NB4 (cell line): ENCODE data around the gene SLX4.
A peak's percentile ranks its signal among the peaks of the same experiment; 100 is the strongest.

Experiments
- DNase-seq: peaks from one replicate; pipeline ENCODE4 v3.0.0; 2010; ENCODE audit warnings: low read depth
- H3K4me3 ChIP-seq: one replicate; pipeline ENCODE4 v1.5.1; 2011; ENCODE audit warnings: mild to moderate bottlenecking, low read depth, low read length, moderate library complexity
- MAX ChIP-seq: IDR thresholded peaks from 2 replicates; pipeline ENCODE4 v1.6.1; 2011; ENCODE audit warnings: low read depth, low read length
- MYC ChIP-seq: IDR thresholded peaks from 2 replicates; pipeline ENCODE4 v1.6.1; 2011; ENCODE audit warnings: low read depth, low read length
- POLR2A ChIP-seq: IDR thresholded peaks from 2 replicates; pipeline ENCODE4 v1.6.1; 2011; ENCODE audit warnings: mild to moderate bottlenecking; ENCODE audit not compliant: insufficient read length; ENCODE audit errors: extremely low read depth
- TF ChIP-seq, protein P1 (sequence below): IDR thresholded peaks from one replicate; pipeline ENCODE4 v1.5.1; 2012; ENCODE audit warnings: low read depth, low read length

SLX4 gene

DNA sequence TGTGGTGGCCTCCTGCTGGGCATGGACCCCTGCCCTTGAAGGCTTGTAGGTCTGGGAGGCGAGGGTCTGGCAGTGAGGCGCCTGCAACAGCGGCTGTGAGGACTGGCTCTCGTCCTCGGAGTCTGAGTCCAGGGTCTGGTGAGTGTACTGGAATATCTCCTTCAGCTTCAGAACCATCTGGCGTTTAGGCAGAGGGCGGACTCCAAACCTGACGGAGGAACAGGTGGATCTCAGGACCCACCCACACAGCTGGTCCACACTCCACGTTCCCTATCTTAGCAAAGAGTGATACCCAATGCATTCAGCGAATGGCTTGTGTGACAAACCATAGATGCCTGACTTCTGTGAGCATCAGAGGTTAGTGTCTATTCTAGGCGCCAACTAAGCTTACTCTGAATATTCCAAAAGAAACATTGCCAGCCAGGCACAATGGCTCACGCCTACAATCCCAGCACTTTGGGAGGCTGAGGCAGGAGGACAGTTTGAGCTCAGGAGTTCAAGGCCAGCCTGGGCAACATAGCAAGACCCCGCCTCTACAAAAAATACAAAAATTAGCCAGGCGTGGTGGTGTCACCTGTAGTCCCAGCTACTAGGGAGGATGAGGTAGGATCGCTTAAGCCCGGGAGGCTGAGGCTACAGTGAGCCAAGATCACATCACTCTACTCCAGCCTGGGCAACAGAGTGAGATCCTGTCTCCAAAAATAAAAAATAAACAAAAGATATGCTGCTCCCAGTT is 27.9 kb downstream of the SLX4 start:
- no peak overlapping the region for H3K4me3 ChIP-seq
- DNase-seq = no peak
- TF ChIP-seq MAX = no peak
- TF ChIP-seq MYC = no peak
- TF ChIP-seq, protein P1, sequence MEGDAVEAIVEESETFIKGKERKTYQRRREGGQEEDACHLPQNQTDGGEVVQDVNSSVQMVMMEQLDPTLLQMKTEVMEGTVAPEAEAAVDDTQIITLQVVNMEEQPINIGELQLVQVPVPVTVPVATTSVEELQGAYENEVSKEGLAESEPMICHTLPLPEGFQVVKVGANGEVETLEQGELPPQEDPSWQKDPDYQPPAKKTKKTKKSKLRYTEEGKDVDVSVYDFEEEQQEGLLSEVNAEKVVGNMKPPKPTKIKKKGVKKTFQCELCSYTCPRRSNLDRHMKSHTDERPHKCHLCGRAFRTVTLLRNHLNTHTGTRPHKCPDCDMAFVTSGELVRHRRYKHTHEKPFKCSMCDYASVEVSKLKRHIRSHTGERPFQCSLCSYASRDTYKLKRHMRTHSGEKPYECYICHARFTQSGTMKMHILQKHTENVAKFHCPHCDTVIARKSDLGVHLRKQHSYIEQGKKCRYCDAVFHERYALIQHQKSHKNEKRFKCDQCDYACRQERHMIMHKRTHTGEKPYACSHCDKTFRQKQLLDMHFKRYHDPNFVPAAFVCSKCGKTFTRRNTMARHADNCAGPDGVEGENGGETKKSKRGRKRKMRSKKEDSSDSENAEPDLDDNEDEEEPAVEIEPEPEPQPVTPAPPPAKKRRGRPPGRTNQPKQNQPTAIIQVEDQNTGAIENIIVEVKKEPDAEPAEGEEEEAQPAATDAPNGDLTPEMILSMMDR = no peak
- TF ChIP-seq POLR2A = no peak

DNA sequence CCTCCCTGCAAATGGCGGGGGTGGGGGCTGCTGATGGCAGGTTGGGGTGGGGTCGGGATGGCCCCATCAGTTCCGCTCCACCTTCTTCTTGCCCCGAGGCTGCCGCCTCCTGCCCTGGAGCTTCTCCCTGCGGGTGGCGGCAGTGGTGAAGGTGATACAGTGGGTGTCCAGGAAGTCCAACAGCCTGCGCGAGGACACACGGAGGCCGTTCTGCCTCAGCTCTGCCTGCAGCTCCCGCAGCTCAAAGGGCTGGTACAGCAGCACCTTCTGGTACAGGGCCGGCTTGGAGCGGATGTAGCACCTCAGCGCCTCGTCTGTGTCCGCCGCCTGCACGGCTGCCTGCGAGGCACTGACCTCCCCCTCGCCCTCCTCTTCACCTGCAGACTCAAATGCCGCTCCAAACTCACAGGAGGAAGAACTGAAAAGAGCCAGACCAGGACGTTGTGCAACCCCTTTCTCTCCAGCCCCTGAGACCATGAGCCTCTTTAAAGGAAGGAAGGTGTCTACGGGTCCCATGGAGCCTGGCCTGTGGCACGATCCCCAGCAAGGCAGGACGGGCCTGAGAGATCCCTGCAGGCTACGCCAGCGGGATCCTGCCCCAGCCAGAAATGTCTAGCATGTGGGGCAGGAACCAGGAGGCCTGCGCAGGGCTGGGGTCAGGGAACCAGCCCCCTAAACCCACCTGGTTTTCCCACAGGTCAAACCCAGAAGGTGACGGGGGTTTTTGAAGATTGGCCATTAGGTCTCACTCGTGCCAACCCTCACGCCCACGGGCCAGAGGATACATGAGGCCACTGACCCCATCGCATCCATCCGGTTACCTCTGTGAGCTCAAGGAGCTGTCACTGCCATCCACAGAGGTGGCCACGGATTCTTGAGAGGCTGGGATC is 28.9 kb downstream of the SLX4 start:
- H3K4me3 ChIP-seq = no peak overlapping the region
- TF ChIP-seq, protein P1 = no peak
- no peak for TF ChIP-seq MYC
- no peak for TF ChIP-seq MAX
- TF ChIP-seq POLR2A = no peak
- peak; percentile 68 for DNase-seq

- TF ChIP-seq, protein P1 = no peak
- TF ChIP-seq MAX (no peak), MYC (no peak), POLR2A (no peak)
- no peak for DNase-seq
- H3K4me3 ChIP-seq = no peak overlapping the region
Observed at GRCh38 chr16:3581392-3581791, 30.0 kb downstream of the SLX4 start.

GRCh38 chr16:3580686-3581085 is 30.7 kb downstream of the SLX4 start:
- TF ChIP-seq MAX = no peak
- TF ChIP-seq POLR2A = no peak
- TF ChIP-seq MYC = no peak
- TF ChIP-seq, protein P1 = no peak
- no peak overlapping the region for H3K4me3 ChIP-seq
- peak; percentile 33 for DNase-seq

DNA sequence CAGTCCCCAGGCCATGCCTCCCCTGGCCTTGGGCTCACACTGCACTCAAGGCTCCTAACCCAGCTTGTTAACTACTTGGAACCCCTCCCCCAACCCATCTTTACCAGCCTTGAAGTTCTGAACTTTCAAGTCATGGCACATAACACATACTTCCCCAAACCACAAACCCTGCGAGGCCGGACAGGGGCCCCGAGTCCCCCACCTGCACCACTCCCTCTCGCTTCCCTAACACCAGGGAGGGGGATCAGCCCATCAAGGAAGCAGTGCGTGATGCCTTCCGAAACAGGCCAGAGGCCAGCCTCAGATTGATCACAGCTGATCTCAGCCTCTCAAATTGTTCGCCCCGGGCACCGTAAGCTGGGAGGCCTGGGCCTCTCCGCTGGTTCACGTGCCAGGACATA is 31.2 kb downstream of the SLX4 start:
- H3K4me3 ChIP-seq = no peak overlapping the region
- DNase-seq = peak; percentile 91
- TF ChIP-seq MAX = no peak
- TF ChIP-seq MYC = no peak
- TF ChIP-seq, protein P1 = no peak
- TF ChIP-seq POLR2A = no peak
